Keratinocyte (primary cell): ENCODE data around the gene DMD. TPM values are rescaled to one million over a fixed set of nuclear protein-coding genes. Genes with fewer than 3 reads are reported as not detected.

ENCODE experiments used
- DNase-seq: peaks from one replicate; pipeline ENCODE4 v3.0.0-alpha.2; 2011; ENCODE audit warnings: low read depth, missing footprints, low spot score
- FAIRE-seq: peaks from 2 replicates; lab custom pipeline; 2011; peaks lifted over from hg19 to GRCh38; lab: Jason Lieb, UNC
- H2AFZ ChIP-seq: 2 replicates; pipeline ENCODE4 v1.6.0; 2012; ENCODE audit warnings: low read length, control low read depth, inconsistent platforms; ENCODE audit not compliant: control insufficient read depth
- H3K27ac ChIP-seq: 2 replicates; pipeline ENCODE4 v1.5.1; 2011; ENCODE audit warnings: low read length; ENCODE audit not compliant: control insufficient read depth, insufficient read depth
- H3K27me3 ChIP-seq: 3 replicates; pipeline ENCODE4 v1.6.0; 2011; ENCODE audit warnings: low read length; ENCODE audit not compliant: control insufficient read depth, insufficient read depth; ENCODE audit errors: extremely low read depth
- H3K36me3 ChIP-seq, 2 experiments: 2 replicates in 1 of 2; 3 replicates in 1 of 2; pipeline ENCODE4 v1.5.1; 2011; ENCODE audit warnings: low read length in 2 of 2, mild to moderate bottlenecking in 1 of 2; ENCODE audit not compliant: control insufficient read depth in 2 of 2, insufficient read depth in 2 of 2; ENCODE audit errors: extremely low read depth in 1 of 2
- H3K4me1 ChIP-seq: 3 replicates; pipeline ENCODE4 v1.5.1; 2011; ENCODE audit warnings: low read length; ENCODE audit not compliant: control insufficient read depth, insufficient read depth; ENCODE audit errors: extremely low read depth
- H3K4me2 ChIP-seq: 3 replicates; pipeline ENCODE4 v1.6.0; 2011; ENCODE audit warnings: low read depth, low read length; ENCODE audit not compliant: control insufficient read depth, insufficient read depth; ENCODE audit errors: extremely low read depth
- H3K4me3 ChIP-seq, 3 experiments: fragments of 200-600 bp in 1 of 3; sonication (generic) in 1 of 3; 2 replicates in 2 of 3; 3 replicates in 1 of 3; pipeline ENCODE4 v1.5.1; 2011 to 2016; ENCODE audit warnings: low read length in 3 of 3, mild to moderate bottlenecking in 3 of 3, control low read depth in 2 of 3, inconsistent platforms in 1 of 3, low read depth in 1 of 3, mixed read lengths in 1 of 3, mixed run types in 1 of 3, moderate library complexity in 1 of 3; ENCODE audit not compliant: control insufficient read depth in 2 of 3, insufficient read depth in 2 of 3; ENCODE audit errors: extremely low read depth in 1 of 3
- H3K79me2 ChIP-seq: 2 replicates; pipeline ENCODE4 v1.6.0; 2012; ENCODE audit warnings: low read length; ENCODE audit not compliant: control insufficient read depth, insufficient read depth
- H3K9ac ChIP-seq: 3 replicates; pipeline ENCODE4 v1.6.0; 2011; ENCODE audit warnings: low read length; ENCODE audit not compliant: control insufficient read depth, insufficient read depth; ENCODE audit errors: extremely low read depth
- H3K9me1 ChIP-seq: 3 replicates; pipeline ENCODE4 v1.6.0; 2011; ENCODE audit warnings: low read length; ENCODE audit not compliant: control insufficient read depth, insufficient read depth; ENCODE audit errors: extremely low read depth
- H3K9me3 ChIP-seq: 2 replicates; pipeline ENCODE4 v1.5.1; 2012; ENCODE audit warnings: low read depth, low read length; ENCODE audit not compliant: control insufficient read depth
- H4K20me1 ChIP-seq: 3 replicates; pipeline ENCODE4 v1.6.0; 2011; ENCODE audit warnings: low read length; ENCODE audit not compliant: control insufficient read depth, insufficient read depth; ENCODE audit errors: extremely low read depth
- CTCF ChIP-seq, 3 experiments: IDR thresholded peaks in 1 of 3; conservative IDR thresholded peaks in 1 of 3; optimal IDR thresholded peaks in 1 of 3; 2 replicates in 2 of 3; 3 replicates in 1 of 3; pipeline versions ENCODE3 to v1.5.1; 2011; ENCODE audit warnings: low read length in 3 of 3, mild to moderate bottlenecking in 3 of 3, moderate library complexity in 2 of 3, control low read depth in 1 of 3, inconsistent platforms in 1 of 3; ENCODE audit not compliant: insufficient read depth in 2 of 3; ENCODE audit errors: extremely low read depth in 1 of 3
- EZH2 ChIP-seq: IDR thresholded peaks from one replicate; pipeline ENCODE4 v1.6.1; 2012; ENCODE audit warnings: inconsistent platforms, mild to moderate bottlenecking, low read length, moderate library complexity
- dilution Hi-C: fragments of 300-500 bp; cut with MboI; formaldehyde crosslinking; loops from one replicate; pipeline ENCODE4 v1.7.0; 2020; ENCODE audit warnings: low sequenced_read_pairs; ENCODE audit not compliant: extremely low pct_ligation_motif_present
- polyA plus RNA-seq, 5 experiments: library from polyadenylated mRNA; depleted of rRNA in 3 of 5; stranded (reverse) in 3 of 5; stranded (forward) in 1 of 5; unstranded in 1 of 5; fragments of >200 nt; gene quantifications; 1 replicate in 1 of 5; 2 replicates in 3 of 5; 3 replicates in 1 of 5; pipeline versions ENCODE4 v1.2.1 to v1.2.3, GENCODE V29; 2011 to 2012; ENCODE audit warnings: missing spikeins in 2 of 5, low read depth in 1 of 5, low replicate concordance in 1 of 5

The DMD gene
- polyA plus RNA-seq, 1 donor (not counting 4 experiments of a cell fraction or from before 2014, with no cell fraction given), result 8.9 TPM

DNA sequence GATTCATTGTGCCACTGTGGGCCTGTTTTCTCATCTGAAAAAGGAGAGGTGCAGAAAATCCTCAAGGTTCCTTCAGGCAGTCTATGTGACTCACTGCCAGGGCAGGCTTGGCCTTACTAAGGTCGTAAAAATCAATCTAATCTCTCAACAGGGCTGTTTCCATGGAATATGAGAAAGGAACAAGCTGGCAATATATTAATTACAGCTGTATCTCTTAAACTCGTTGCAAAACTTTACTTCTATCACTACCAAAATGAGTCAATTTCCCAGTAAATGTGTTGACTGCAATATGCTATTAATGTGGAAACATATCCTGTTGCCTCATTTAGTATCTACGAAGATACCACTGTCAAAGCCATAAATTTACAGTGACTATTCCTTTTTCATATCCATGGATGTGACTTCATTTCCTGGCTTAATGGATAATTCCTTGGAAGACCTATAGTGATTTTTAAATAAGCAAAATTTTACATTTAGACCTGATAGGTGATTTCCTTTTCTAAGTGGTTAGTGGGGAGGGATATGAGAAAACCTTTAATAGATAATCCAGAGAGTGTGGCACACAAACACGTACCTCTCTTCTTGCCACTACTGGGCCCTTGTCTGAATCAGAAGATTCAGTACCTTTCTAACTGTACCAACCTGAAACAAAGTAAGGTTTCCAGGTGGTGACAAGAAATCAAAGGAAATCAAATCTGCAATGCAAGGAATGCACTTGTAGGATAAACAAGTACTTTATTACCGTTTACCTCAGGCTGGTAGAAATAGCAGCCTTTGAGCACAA, 2012.1 kb downstream of the DMD start:
- Histone ChIP-seq H2AFZ (no peak overlapping the region), H3K36me3 (no peaks in the 10 kb centered on the region), H3K9me1 (no peaks in the 10 kb centered on the region), H3K9me3 (no peaks in the 10 kb centered on the region), H3K4me3 (no peak overlapping the region), H4K20me1 (no peaks in the 10 kb centered on the region), H3K4me2 (no peak overlapping the region), H3K27me3 (no peaks in the 10 kb centered on the region), H3K4me1 (no peaks in the 10 kb centered on the region), H3K9ac (no peak overlapping the region), H3K27ac (no peak overlapping the region), H3K79me2 (no peaks in the 10 kb centered on the region)
- TF ChIP-seq EZH2 (no peak), CTCF (optimal IDR thresholded peaks at IDR 0.05 in 1 of 3, IDR thresholded peaks at IDR 0.05 in 1 of 3, conservative IDR thresholded peaks at IDR 0.05 in 1 of 3; ENCODE audit: extremely low read depth in 1 of 3, insufficient read depth in 2 of 3, low read length in 3 of 3) (no peak)
- FAIRE-seq (peak; percentile 55), DNase-seq (no peak)
- dilution Hi-C loops, result no loop called here

DNA sequence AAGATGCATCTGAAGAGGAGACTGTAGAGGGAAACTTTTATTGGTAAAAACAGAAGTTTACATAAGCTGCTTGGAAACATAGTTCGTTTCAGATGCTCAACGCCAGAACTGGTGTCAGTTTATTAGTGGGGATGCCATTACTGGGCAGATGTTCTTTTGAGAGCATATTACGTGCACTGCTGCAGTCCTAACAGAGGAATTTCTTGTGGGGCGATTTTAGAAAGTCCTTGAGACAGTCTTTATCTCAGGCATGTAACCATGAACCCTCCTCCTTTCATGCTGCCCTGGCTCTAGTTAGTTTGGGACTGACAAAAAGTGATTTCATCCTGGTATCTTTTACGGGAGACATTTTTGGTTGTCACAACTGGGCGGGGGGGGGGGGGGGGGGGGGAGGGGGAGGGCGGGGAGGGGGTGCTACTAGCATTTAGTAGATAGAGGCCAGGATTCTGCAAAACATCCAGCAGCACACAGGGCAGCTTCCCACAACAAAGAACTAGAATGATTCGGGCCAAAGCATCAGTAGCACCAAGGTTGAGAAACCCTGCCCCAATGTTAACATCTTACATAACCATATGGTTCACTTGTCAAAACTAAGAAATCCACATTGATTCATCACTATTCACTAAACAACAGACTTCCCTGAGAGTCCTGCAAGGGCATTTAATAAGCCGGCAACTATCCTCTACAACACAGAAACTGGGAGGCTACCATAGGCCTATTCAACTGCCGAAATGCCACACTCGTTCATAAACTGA, 2021.0 kb downstream of the DMD start:
- Histone ChIP-seq H2AFZ (no peak overlapping the region), H3K4me3 (no peak overlapping the region), H3K36me3 (no peaks in the 10 kb centered on the region), H3K79me2 (no peaks in the 10 kb centered on the region), H4K20me1 (no peaks in the 10 kb centered on the region), H3K9me3 (no peaks in the 10 kb centered on the region), H3K9me1 (no peaks in the 10 kb centered on the region), H3K27ac (no peak overlapping the region), H3K27me3 (no peaks in the 10 kb centered on the region), H3K4me2 (no peak overlapping the region), H3K9ac (no peak overlapping the region), H3K4me1 (no peaks in the 10 kb centered on the region)
- no peak for DNase-seq
- TF ChIP-seq EZH2 (no peak), CTCF (optimal IDR thresholded peaks at IDR 0.05 in 1 of 3, IDR thresholded peaks at IDR 0.05 in 1 of 3, conservative IDR thresholded peaks at IDR 0.05 in 1 of 3; ENCODE audit: extremely low read depth in 1 of 3, insufficient read depth in 2 of 3, low read length in 3 of 3) (no peak)
- FAIRE-seq, result no peak
- dilution Hi-C loops, result no loop called here
